ENCODE measurements around the gene PAN3.

Gene PAN3

DNA sequence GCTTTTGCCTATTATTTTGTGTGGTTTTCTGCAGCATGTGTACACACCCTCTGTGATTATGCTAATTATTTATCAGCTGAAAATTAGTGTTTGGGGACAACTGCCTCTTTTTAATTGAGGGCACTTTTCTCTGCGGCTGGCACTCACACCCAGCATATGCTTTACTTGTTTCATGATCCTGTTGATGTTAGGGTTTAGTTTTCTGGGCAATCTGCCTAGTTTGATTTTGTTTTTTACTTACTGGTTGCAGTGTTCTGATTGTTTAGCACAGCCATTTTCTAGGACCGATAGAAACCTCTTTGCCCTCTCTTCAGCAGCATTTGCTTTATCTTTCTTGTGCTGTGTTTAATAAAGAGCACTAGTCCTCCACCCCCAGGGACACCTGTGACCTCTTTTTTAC, 161.6 kb downstream of the PAN3 start:
- no peak for DNase-seq (ENCODE audit: low read depth in 4 of 4, low spot score in 1 of 4)

DNA sequence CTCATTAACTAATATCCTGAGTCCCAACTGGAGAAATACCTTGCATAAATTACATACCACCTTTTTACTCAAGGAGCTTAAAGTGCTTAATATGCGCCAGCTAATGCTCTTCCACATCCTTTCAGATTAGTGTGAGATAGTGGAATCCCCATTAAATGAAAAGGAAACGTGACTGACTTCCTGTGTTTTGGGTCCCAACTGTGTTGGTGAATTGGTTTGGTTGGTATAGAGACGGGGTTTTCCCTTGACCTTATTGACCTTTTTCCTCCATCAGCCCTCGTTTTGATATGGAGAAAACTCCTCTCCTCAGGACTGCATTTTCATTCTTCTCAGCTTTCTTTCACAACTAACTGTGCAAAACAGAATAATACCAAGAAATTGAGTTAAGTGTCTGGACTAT, 163.5 kb downstream of the PAN3 start:
- no peak for DNase-seq (ENCODE audit: low read depth in 4 of 4, low spot score in 1 of 4)

DNA sequence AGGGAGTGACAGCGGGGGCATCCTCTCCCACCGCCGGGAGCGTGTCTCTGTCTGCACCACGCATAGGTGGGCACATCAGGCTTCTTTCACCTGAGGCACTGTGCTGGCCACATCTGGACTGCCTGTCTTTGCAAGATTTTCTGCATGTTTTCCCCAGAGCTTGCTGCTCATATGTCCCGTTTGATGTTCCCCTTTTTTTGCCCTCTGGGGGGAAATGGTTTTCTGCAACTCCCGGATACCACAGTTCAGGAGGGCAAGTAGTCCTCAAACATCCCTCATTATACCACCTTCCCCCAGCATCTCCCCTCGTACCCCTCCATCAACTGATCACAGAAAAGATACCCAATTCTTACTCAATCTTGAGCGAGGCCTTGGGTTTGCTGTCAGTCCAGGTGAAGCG, 168.0 kb downstream of the PAN3 start:
- no peak for DNase-seq (ENCODE audit: low read depth in 4 of 4, low spot score in 1 of 4)

DNA sequence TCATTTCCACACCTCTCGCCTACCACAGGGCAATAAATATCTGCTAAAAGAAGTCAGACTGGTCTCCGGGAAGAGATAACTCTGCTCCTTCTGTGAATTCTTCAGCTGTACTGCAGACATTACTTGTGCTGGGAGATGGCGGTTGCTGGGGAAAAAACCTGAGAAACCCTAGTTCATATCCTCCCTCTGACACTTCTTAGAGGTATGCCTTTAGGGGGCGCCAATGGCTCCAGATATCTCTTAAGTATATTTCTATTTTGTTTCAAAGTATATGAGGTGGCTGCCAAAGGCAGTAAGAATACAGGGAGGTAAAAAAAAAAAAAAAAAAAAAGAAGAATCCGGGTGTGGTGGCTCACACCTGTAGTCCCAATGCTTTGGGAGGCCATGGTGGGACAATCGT, 175.2 kb downstream of the PAN3 start:
- no peak for DNase-seq (ENCODE audit: low read depth in 4 of 4, low spot score in 1 of 4)

DNA sequence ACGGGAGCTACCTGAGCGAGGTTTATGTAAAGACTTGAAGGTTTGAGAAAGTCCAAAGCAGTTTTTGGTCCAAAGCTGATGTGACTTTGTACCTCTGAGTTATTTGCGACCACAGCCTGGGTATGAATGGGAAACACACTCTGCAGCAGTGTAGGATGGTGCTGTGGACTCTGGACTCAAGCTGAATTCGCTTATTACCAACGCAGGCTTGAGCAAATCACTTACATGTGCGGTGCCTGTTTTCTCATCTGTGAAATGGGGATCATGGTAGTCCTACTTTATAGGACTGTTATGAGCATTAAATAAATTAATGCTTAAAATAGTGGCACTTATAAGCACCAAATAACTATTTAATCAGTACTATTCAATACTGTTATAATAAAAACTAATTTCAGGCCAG, 176.5 kb downstream of the PAN3 start:
- DNase-seq (ENCODE audit: low read depth in 4 of 4, low spot score in 1 of 4) = no peak

DNA sequence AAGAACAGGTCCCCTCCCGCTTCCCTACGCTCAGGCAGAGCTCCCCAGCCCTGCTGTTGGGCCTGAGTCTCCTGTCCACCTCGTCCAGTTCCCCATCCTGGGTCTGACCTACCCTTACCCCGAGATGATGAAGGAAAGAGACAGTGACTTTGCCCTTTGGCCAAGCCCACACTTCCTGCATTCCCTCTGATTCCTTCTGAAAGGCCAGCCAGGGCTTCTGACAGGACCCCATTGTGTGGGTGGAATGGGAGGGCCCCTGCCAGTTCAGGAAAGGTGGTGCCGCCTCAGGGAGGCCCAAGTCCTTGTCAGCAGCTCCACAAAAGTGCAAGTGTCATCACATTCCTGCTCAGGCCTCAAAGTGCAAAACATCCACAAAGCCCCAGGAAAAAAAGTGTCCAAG, 177.8 kb downstream of the PAN3 start:
- no peak for DNase-seq (ENCODE audit: low read depth in 4 of 4, low spot score in 1 of 4)

DNA sequence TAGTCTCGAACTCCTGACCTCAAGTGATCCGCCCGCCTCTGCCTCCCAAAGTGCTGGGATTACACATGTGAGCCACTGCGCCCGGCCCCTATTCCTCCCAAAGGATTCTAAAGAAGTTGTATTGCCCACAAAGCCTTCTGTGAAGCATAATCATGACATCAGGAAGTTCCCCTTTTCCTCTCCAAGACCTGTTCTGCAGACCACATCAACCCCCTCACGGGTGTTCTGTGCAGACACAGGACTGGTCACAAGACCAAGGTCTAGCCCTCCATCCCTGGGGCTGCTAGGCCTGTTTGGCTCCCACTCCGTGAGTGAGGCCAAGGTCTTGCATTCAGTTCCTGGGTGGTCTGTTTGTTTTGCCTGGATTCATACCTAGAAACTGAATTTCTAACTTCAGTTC, 178.5 kb downstream of the PAN3 start:
- no peak for DNase-seq (ENCODE audit: low read depth in 4 of 4, low spot score in 1 of 4)

DNA sequence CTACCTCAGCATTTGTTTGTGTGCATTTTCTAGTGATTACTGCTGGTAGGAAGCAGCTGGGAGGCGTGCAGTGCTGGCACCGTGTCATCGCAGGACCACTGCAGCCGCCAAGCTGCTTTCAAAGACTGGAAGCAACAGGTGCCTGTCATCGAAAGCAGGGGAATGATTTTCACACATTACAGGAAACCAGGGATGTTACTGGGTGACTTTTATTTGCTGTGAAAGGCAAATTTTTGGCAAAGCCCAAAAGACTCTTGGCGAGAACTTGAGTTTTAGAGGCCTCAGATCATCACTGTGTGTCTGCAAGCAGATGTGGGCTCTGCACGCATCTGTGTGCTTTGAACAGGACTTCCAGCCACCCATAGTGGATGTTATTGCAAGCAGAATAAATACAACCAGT, 180.2 kb downstream of the PAN3 start:
- no peak for DNase-seq (ENCODE audit: low read depth in 4 of 4, low spot score in 1 of 4)

DNA sequence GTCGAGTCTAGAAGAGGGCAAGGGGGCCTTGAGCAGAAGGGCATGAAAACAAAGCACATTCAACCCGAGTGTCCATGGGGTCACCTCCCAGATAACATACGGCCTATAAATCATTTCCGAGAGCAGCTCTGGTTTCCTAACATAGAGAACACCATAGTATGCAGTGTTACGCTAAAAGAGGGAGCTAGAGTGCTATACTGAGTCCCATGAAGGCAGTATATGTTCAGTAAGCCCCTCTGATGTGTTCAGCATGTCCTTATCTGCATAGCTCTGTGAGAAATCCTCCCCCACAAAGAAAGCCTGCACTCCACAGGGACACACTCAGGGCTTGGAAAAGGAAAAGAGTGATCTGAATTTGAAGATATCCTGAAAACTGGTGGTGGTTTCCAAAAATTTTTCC, 181.2 kb downstream of the PAN3 start:
- DNase-seq (ENCODE audit: low read depth in 4 of 4, low spot score in 1 of 4) = no peak

DNA sequence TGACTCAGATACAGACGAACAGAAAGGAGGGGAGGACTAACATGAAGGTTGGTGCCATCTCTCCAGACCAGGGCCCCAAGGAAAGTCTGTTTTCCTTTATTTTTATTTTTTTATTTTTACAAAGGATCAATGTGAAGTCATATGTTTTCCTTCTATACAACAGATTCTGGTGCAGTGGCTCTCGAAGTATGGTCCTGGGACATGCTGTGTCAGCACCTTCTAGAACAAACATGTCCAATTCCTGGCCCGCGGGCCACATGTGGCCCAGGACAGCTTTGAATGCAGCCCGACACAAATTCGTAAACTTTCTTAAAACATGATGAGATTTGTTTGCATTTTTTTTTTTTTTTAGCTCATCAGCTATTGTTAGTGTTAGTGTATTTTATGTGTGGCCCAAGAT, 181.9 kb downstream of the PAN3 start:
- DNase-seq (ENCODE audit: low read depth in 4 of 4, low spot score in 1 of 4) = no peak

DNA sequence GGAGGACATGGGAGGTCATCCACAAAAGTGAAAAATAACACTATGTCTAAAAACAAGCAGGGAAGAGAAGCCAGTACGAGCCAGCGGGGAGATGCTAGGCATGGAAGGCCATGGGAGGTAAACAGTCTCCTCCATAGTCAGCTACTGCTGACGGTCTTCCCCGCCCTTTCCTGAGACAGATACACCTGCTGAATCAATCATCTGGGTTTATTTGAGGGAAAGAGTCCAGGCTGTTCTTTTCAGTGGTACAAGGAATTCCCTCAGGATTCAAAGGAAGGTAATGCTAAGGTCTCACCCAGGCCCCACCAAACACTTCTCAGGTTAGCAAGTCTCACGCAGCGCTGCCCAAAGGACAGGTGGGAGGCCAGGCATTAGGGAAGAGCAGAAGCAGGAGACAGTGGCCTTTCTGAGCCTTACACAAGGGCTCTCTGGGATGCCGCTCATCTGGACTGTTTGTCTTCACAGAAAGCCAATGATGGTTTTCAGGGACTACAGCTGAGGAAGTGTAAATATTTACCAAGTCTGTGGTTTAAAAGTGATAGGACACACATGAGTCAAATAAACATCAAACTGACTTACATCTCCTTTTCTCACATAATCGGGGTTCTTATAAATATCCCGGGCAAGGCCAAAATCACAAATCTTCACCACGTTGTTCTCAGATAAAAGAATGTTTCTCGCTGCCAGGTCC, 182.7 kb downstream of the PAN3 start:
- no peak for DNase-seq (ENCODE audit: low read depth in 4 of 4, low spot score in 1 of 4)

DNA sequence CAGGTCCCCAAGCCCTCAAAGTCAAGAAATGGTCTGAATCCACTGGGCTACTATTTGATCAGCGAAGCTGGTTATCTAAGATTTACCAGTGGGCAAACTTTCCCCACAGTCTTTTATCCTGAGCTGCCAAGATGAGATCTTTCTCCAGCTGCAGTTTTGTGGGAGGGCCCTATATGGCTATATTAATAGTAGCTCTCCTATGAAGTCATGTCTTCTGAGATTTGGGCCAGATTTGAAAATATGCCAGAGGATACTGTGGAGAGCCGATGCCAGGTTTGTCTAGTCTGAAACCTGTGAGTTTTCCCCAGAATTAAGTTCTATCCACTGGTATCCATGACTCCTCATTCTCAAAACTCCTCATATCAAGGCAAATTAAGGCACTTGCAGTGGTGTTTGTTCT, 183.4 kb downstream of the PAN3 start:
- DNase-seq (ENCODE audit: low read depth in 4 of 4, low spot score in 1 of 4) = no peak

DNA sequence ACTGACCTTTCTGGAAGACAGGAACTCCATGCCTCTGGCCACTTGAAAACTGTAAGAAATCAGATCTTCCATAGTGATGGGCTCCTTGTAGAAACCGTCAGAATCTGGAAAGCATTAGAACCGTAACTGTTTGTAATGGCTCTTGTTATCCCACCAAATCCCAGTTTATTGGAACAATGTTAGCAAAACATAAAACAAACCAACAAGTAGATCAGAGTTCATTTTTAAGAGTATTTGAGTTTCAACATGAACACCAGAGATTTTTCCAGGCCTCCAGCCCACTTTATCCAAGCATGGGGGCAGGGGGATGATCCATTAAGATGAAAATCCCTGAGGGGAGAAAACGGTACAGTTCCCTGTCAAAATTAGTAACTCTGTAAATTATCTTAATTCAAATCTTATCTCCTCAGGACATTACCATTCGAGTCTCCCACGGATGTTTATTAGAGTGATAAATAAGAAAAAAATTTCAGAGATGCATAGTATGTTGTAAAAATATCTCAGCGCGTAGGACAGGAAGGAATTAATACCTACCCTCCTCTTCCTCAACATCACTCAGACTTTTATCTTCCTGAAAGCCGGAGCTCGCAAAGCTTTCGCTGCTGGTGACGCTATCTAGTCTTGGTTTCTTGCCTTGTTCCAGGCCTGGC, 184.0 kb downstream of the PAN3 start:
- no peak for DNase-seq (ENCODE audit: low read depth in 4 of 4, low spot score in 1 of 4)

DNA sequence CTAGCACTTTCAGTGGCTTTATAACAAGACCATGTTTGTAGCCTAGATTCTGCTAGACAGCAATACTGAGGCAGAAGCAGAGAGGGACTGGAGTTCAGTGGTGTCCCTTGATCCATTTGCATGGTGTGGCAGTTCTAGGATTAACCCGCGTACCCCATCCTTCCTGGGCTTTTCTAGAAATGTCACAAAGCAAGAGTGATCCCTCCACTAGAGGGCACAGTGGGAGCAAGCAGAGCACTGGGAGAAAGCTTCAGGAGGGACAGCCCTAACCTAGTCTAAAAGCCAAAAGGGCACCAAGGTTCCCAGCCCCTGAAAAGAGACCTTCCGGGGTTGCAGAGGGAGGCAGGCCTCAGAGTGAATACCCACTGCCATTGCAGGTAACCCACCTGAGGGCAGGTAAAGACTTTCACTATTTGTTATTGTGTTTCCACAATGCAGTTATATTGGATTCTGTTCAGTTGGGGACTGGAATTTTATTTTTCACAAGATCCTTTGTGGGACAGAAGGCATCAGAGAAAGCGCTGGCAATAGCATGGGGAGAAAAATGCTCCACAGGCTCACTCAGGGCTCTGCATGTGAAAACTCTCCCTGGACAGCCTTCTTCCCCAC, 185.9 kb downstream of the PAN3 start:
- peak; percentile 11 to 34 (median 30) for DNase-seq (ENCODE audit: low read depth in 4 of 4, low spot score in 1 of 4)

DNA sequence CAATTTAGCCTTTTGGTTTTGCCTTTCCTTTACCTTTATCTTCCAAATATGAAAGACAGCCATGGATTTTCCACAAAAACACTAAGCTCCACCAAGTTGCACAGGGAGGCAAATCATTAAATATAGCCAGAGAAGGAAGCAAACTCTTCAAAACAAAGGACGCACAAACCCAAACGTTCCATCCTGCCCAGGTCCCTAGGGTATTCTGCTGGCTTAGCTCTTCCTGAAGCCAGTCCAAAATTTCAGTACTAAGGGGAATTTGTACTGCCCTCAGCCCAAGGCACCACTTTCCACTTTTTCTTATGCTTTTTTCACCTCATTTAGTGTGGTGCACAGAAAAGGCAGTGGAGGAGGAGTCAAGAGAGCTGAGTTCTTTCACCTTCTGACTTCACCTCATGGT, 186.7 kb downstream of the PAN3 start:
- no peak for DNase-seq (ENCODE audit: low read depth in 4 of 4, low spot score in 1 of 4)

DNA sequence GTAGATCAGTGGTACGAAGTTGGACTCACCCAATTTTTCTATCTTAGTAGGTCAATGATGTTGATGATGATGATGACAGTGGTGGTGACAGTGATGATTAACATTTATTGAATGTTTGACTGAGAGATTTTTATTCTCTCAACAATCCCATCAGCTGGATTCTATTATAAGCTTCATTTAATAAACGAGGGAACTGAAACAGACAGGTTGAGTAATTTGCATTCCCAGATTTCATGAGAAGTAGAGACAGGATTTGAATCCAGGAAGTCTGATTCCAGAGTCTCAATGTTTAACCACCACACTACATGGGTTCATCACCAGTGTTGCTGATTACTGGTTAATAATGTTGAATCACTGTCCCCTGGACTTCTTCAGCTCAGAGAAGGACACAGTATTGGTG, 187.7 kb downstream of the PAN3 start:
- DNase-seq (ENCODE audit: low read depth in 4 of 4, low spot score in 1 of 4) = no peak

DNA sequence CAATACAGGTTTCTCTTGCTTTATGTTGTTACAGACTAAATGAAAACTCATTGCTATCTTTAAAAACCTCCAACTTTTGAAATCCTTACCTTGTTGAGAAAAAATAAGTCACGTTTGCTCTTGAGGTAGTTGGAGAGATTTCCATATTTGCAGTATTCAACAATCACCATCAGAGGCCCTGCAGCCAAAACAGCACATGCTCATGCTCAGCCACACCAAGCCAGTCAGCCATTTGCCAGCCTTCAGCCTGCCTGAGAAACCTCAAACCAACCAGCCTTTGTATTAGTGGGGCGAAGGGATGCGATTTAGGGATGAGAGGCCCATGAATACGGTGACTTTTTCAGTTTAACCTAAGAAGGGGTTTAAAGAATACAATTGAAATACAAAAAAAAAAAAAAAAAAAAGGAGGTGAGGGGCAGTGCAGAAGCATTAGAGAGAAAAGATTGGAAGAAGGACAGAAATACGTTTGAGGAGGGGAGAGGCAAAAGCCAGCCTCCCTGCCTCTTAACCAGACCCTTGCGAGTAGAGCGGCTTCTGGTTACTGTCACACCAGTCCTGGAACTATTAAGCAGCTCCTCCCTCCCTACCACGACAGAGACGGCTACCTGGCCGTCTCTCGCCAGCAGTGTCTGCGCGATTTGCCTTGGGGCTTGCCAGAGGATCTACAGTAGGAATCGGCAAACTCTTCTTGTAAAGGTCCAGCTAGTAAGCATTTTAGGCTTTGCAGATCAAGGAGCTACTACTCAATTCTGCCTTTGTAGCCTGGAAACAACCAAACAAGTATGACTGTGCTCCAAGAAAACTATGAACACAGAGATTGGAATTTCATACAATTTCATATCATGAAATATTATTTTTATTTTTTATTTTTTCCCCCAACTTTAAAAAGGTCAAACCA, 189.3 kb downstream of the PAN3 start:
- DNase-seq (ENCODE audit: low read depth in 4 of 4, low spot score in 1 of 4) = no peak

DNA sequence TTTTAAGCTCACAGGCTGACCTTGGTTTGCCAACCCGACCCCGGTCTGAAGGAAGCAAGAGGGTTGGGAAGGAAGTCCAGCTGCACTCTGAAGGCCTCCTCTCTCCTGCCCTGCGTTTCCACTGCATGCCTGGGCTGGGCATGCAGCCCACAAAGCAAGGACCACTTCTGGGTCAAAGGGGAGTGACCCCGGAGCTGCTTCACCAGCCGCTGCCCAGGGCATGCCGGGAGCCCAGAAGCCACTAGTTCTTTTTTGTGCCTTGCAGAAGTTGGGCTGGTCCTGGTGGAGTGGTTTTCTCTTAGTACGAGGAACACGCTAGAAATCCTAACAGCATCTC, 189.9 kb downstream of the PAN3 start:
- no peak for DNase-seq (ENCODE audit: low read depth in 4 of 4, low spot score in 1 of 4)

DNA sequence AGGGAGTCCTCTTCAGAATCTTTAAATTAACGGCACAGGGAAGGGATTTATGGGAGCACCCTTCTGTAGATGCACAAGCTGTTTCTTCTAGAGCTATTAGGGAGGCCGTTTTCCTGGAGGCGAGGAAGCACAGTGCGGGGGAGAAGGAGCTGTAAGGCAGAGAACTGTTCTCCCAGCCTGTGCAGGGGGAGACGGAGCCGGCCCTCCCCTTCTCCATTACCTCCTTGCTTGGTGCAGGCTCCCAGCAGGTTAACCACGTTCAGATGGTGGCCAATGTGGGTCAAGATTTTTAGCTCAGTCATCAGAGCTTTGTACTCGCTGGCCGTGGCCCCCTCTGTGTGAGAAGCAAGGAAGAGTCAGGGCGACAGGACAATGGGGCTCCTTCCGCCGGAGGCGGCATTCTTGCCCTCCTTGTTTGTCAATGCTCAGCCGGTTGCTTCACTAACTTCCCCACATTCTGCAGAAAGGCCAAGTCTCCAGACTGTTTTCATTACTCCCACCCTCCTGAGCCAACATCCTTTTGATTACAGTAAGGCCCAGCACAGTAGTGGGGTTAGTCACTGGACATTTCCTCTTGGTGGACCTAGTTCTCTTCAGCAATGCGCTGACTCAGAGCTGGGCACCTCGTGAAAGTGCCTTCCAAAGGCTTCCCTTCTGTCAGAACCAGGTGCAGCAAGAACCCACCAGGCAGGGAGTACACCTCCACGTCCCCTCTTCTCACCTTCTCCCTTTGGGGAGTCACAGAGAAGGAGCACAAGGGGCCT, 191.2 kb downstream of the PAN3 start:
- DNase-seq (ENCODE audit: low read depth in 4 of 4, low spot score in 1 of 4) = no peak

DNA sequence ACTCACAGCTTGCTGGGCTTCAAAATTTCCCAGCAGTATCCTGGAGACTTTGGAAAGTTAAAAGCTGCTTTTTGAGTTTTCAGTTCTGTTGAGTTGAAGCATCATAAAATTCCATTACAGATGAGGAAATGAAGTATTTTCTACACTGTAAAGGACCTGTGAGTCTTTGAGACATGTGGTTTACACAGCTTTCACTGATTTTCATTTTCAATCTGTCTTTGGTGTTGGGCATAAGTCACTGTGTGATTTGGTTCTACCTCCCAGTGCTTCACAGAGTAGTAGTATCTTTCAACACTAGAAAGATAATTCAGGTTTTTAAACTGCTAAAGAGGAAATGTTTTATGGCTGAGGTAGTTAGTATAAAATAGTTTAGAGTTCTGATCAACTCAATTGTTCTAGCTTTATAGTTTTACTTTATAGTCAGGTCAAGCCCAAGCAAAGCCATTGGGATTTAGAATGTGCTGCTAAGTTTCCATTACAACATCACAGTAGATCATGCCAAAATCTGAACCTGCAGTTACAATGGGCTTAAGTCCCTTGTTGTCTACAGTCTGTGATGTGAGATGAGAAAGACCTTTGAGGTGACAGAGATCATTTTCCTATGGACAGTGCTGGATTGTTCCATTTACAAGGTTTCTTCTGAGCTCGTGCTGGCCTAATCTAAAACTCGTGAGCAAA, 195.0 kb downstream of the PAN3 start:
- no peak for DNase-seq (ENCODE audit: low read depth in 4 of 4, low spot score in 1 of 4)

All from stimulated activated CD4-positive, alpha-beta T cell treated with anti-CD3 and anti-CD28 coated beads, Interleukin-1b, Interleukin-23, amount 100 ng/mL, for 24 hours (primary cell).